Measurements from ENCODE around the gene CCDC159.

GRCh38 chr19:11379857-11380350 is 33.6 kb downstream of the CCDC159 start:
- TF ChIP-seq CTCF (conservative IDR thresholded peaks at IDR 0.05 in 1 of 2, IDR thresholded peaks at IDR 0.05 in 1 of 2; ENCODE audit: low read depth in 1 of 2, low read length in 2 of 2) = no peak
- no peak for TF ChIP-seq EZH2 (IDR thresholded peaks at IDR 0.05; ENCODE audit: low read length, missing control alignments)

Measured in fibroblast of lung (primary cell).